Fibroblast of mammary gland (primary cell): Measurements from ENCODE around the gene UNC79.

Experiments
- DNase-seq: peaks from one replicate; pipeline ENCODE4 v3.0.0-alpha.2; 2010; ENCODE audit warnings: low read depth
- H3K4me3 ChIP-seq: 2 replicates; pipeline ENCODE4 v1.5.1; 2011; ENCODE audit warnings: low read depth, mild to moderate bottlenecking, low read length, moderate library complexity; ENCODE audit not compliant: control insufficient read depth
- TF ChIP-seq, protein P1 (sequence below): conservative IDR thresholded peaks from 2 replicates; pipeline ENCODE4 v1.5.1; 2011; ENCODE audit warnings: low read depth, low read length, inconsistent platforms; ENCODE audit not compliant: control insufficient read depth, insufficient read depth

Gene UNC79

DNA sequence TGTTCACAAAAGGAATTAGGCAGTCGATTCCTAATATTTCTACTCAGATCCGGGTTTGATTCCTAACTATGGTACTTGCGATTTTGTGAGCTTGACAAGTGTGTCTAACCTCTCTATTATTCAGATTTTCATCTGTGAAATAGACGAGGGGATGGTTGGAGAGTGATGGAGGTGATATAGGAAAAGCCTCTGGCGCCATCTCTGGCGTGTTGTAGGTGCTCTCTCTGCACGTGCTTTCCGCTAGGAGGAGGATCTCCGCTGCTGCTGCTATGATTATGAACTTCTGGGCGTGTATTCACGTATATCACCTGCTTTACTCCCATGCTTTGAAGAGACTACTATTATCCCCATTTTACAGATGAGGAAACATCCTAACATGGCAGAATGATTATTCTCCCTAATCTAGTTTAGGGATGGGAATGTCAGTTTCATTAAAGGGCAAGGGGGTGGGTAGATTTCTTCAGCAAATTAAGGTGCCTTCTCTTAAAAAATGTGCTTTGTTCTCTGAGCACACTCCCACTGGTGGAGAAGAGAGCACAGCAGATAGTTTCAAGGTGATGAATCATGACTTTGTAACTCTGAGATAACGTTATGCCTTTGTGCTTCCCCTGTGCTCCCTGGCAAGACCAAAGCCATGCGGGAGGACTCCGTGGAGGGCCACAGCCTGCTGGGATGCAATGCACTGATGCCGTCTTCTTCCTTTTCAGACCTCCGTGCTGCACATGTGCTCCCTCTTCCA is 260.5 kb downstream of the UNC79 start:
- H3K4me3 ChIP-seq: no peak overlapping the region
- DNase-seq: no peak
- TF ChIP-seq, protein P1, sequence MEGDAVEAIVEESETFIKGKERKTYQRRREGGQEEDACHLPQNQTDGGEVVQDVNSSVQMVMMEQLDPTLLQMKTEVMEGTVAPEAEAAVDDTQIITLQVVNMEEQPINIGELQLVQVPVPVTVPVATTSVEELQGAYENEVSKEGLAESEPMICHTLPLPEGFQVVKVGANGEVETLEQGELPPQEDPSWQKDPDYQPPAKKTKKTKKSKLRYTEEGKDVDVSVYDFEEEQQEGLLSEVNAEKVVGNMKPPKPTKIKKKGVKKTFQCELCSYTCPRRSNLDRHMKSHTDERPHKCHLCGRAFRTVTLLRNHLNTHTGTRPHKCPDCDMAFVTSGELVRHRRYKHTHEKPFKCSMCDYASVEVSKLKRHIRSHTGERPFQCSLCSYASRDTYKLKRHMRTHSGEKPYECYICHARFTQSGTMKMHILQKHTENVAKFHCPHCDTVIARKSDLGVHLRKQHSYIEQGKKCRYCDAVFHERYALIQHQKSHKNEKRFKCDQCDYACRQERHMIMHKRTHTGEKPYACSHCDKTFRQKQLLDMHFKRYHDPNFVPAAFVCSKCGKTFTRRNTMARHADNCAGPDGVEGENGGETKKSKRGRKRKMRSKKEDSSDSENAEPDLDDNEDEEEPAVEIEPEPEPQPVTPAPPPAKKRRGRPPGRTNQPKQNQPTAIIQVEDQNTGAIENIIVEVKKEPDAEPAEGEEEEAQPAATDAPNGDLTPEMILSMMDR: no peak

DNA sequence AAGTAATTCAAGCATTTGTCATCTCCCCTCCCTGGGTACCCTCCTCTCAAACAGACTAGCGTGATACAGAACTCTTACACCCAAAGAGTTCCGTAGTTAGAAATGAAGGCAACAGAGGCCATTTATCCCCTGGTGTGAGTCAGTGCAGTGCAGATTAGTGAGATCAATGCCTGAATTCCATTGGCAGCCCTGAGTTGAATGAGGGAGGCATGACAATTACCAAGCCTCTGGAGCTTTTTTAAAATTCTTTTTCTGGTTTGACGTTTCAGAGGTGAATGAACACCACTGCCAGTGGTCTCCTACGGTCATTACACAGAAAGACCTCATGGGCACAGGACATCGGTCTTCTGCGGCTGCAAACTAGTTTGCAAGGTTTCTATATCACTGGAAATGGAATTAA is 263.2 kb downstream of the UNC79 start:
- DNase-seq: no peak
- TF ChIP-seq, protein P1: no peak
- no peak overlapping the region for H3K4me3 ChIP-seq

DNA sequence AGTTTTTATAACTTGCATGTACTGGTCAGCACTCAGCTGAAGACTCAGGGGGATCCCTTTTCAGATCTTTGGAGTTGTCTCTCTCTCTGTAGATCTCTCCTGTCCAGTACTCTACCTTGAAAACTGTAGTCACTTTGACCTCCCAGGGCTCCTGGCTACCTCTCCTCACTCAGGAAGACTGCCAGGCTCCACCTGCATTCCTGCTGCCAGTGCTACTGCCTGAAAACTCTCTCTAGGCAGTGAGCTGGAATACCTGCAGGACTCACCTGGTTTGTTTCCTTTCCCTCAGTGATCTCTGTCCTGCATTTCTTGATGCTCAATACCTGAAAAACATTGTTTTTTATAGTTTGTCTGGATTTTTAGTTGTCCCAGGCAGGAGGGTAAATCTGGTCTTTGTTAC is 270.2 kb downstream of the UNC79 start:
- H3K4me3 ChIP-seq: no peak overlapping the region
- TF ChIP-seq, protein P1: no peak
- no peak for DNase-seq

DNA sequence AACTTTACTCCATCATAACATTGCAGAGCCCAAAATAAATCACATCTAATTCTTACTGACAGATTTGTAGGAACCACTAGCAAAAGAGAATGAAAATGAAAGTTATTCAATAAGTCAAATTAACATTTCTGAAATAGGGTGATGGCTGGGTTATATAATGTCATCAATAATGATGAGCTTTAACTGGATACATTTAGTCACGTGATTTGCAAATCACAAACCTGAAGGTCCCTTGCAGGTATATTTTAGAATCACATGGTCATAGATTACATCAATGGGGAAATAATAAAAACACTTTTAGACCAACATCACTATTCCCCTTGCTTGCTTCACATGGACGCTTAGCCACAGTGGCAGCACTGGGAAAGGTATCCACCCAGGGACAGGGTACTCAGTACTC is 270.8 kb downstream of the UNC79 start:
- TF ChIP-seq, protein P1: no peak
- DNase-seq: no peak
- no peak overlapping the region for H3K4me3 ChIP-seq

- TF ChIP-seq, protein P1: no peak
- no peak overlapping the region for H3K4me3 ChIP-seq
- no peak for DNase-seq
Measured at GRCh38 chr14:93702946-93703345, 272.2 kb downstream of the UNC79 start.

- no peak overlapping the region for H3K4me3 ChIP-seq
- no peak for DNase-seq
- TF ChIP-seq, protein P1: no peak
Measured at GRCh38 chr14:93703941-93704340, 273.2 kb downstream of the UNC79 start.
